ENCODE data around the gene AFF3.

DNA sequence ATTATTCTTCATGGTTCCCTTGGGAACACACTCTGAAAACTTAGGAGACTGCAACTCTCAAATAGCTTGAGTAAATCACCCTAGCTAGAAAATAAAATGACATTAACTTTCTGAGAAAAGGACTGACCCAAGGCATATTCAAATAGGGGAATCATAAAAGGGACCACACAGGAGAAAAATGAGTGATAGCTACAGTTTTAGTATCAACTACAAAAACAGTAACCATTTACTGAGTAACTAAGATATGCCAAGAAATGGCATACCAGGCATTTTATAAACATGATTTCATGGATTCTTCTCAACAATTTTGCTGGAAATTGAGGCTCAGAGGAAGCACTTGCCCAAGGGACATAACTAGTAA lies 84.5 kb downstream of the AFF3 start:
- TF ChIP-seq TCF7 (IDR thresholded peaks at IDR 0.05; ENCODE audit: borderline replicate concordance) (no peak), SMAD5 (IDR thresholded peaks at IDR 0.05; ENCODE audit: low read depth) (no peak), TCF3 (IDR thresholded peaks at IDR 0.05; ENCODE audit: borderline replicate concordance, insufficient read depth, low read depth, low read length) (no peak), SIN3A (IDR thresholded peaks at IDR 0.05; ENCODE audit: low read depth, low read length) (no peak), EZH2 (IDR thresholded peaks at IDR 0.05; ENCODE audit: borderline replicate concordance, control insufficient read depth, low read depth, low read length) (no peak), TBL1XR1 (IDR thresholded peaks at IDR 0.05; ENCODE audit: low read depth, low read length) (no peak), ZNF217 (IDR thresholded peaks at IDR 0.05) (no peak)
- TF ChIP-seq, protein P1, sequence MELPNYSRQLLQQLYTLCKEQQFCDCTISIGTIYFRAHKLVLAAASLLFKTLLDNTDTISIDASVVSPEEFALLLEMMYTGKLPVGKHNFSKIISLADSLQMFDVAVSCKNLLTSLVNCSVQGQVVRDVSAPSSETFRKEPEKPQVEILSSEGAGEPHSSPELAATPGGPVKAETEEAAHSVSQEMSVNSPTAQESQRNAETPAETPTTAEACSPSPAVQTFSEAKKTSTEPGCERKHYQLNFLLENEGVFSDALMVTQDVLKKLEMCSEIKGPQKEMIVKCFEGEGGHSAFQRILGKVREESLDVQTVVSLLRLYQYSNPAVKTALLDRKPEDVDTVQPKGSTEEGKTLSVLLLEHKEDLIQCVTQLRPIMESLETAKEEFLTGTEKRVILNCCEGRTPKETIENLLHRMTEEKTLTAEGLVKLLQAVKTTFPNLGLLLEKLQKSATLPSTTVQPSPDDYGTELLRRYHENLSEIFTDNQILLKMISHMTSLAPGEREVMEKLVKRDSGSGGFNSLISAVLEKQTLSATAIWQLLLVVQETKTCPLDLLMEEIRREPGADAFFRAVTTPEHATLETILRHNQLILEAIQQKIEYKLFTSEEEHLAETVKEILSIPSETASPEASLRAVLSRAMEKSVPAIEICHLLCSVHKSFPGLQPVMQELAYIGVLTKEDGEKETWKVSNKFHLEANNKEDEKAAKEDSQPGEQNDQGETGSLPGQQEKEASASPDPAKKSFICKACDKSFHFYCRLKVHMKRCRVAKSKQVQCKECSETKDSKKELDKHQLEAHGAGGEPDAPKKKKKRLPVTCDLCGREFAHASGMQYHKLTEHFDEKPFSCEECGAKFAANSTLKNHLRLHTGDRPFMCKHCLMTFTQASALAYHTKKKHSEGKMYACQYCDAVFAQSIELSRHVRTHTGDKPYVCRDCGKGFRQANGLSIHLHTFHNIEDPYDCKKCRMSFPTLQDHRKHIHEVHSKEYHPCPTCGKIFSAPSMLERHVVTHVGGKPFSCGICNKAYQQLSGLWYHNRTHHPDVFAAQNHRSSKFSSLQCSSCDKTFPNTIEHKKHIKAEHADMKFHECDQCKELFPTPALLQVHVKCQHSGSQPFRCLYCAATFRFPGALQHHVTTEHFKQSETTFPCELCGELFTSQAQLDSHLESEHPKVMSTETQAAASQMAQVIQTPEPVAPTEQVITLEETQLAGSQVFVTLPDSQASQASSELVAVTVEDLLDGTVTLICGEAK (IDR thresholded peaks at IDR 0.05; ENCODE audit: borderline replicate concordance) = no peak

All from GM12878 (cell line).